ENCODE results near the gene CARD6. TPM values are rescaled to one million over a fixed set of nuclear protein-coding genes. Genes with fewer than 3 reads are reported as not detected.
A peak's percentile ranks its signal among the peaks of the same experiment; 100 is the strongest.

CARD6 gene
- total and polyA plus RNA-seq, 2 of the 8 experiments (the other 6 are each of a cell fraction or from before 2014, with no cell fraction given), result 0.41 to 0.50 TPM

DNA sequence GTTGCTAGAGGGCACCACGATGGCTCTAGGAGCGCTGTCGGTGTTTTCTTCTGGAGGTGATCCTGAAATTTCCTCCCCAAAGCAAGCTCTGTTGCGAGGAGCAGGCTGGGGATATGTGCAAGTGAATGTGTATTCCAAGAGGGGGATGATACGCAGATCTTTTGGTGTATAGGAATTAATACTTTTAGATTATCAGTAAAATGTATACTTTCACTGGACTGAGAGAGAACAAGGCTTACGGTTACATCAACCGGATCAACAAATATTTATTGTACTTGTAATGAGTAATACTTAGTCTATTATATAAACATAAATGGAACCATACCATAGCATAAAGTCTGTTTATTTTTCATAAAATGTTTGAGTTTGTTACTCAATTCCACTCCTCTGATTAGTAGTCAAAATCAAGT, 42.4 kb upstream of the CARD6 start:
- H3K27me3 ChIP-seq (replicated peaks in 1 of 4; ENCODE audit: control insufficient read depth in 3 of 4, extremely low read depth in 1 of 4, insufficient read depth in 3 of 4, low read length in 3 of 4), result no peaks in the 10 kb centered on the region
- no peak overlapping the region; the same call in 1 of the 2 replicates for H4K8ac ChIP-seq (ENCODE audit: extremely low read depth, insufficient read depth, low read length)
- POLR2A ChIA-PET (ENCODE audit: partially characterized antibody), result interaction anchor here (0.6 to 1.5 kb wide), 11 partner anchors 8 to 144 kb away, joined by 3 to 5 read pairs (median 3); no protein-coding TSS in a partner anchor
- CTCF ChIA-PET (ENCODE audit: partially characterized antibody), result interaction anchor here (0.5 to 1.7 kb wide), 4 partner anchors 10 to 22 kb away, joined by 3 to 7 read pairs (median 4); no protein-coding TSS in a partner anchor
- DNase-seq (ENCODE audit: low read depth in 1 of 2, low spot score in 2 of 2) (no peak), FAIRE-seq (no peak)
- no peak overlapping the region for H4K5ac ChIP-seq (ENCODE audit: insufficient read length, low read depth, low read length)
- H3K36me3 ChIP-seq (ENCODE audit: control insufficient read depth in 2 of 4, insufficient read depth in 4 of 4, low read length in 3 of 4), result no peaks in the 10 kb centered on the region; a peak in 1 of 8 replicates
- 16% methylated on average over 7 of the region's 7 CpGs; no CpG with 5 or more reads in 1 of the 2 experiments for WGBS, 2 experiments (ENCODE audit: extremely low coverage in 1 of 2, insufficient coverage in 1 of 2, insufficient read length in 1 of 2, insufficient replicate concordance in 2 of 2, low coverage in 1 of 2, low lambda C conversion rate in 2 of 2, missing lambda C conversion rate in 1 of 2)
- H4K20me1 ChIP-seq (replicated peaks in 1 of 2; ENCODE audit: control insufficient read depth in 1 of 2, insufficient read depth in 2 of 2, low read length in 2 of 2), result peaks cover 0 to 3% of the 10 kb centered on the region in 2 experiments
- H3K56ac ChIP-seq (replicated peaks; ENCODE audit: insufficient read length, low read depth, low read length), result no peak overlapping the region
- no peak overlapping the region; the same call in 1 of the 2 replicates for H2BK5ac ChIP-seq (ENCODE audit: low read depth, low read length)
- no peaks in the 10 kb centered on the region; the same call in 1 of the 2 replicates for H3K23me2 ChIP-seq (ENCODE audit: low read depth, low read length)
- no peak overlapping the region for H2BK15ac ChIP-seq (ENCODE audit: low read length)
- no peak overlapping the region for H3K14ac ChIP-seq (ENCODE audit: insufficient read length)
- H3K79me1 ChIP-seq (ENCODE audit: low read depth, low read length), result no peaks in the 10 kb centered on the region; the same call in 1 of the 2 replicates
- H3K27ac ChIP-seq (ENCODE audit: low read depth, low read length), result peak overlapping the region; percentile 92
- H2BK20ac ChIP-seq (ENCODE audit: low read length), result no peak overlapping the region
- peaks cover 0 to 5% (median 0%) of the 10 kb centered on the region in 4 experiments; a peak in 2 of 7 replicates for H3K4me1 ChIP-seq (replicated peaks in 1 of 4; ENCODE audit: control insufficient read depth in 3 of 4, insufficient read depth in 4 of 4, low read length in 3 of 4)
- no peak overlapping the region for H3K23ac ChIP-seq (ENCODE audit: insufficient read length)
- peak overlapping the region; percentile 76; the same call in 1 of the 2 replicates for H3K18ac ChIP-seq (ENCODE audit: extremely low read depth, low read length)
- peak overlapping the region; percentile 58 to 93 (median 89); a peak in 6 of 7 replicates for H3K9ac ChIP-seq (replicated peaks in 1 of 4; ENCODE audit: extremely low read depth in 1 of 4, low read depth in 3 of 4, low read length in 3 of 4)
- peaks cover 22 to 38% of the 10 kb centered on the region in 2 experiments for H3K79me2 ChIP-seq (ENCODE audit: control insufficient read depth in 1 of 2, insufficient read depth in 2 of 2, low read length in 2 of 2)
- no peaks in the 10 kb centered on the region; a peak in 1 of 4 replicates for H3K9me3 ChIP-seq (ENCODE audit: insufficient read depth in 2 of 2, low read depth in 1 of 2, low read length in 1 of 2)
- no peak overlapping the region for H2BK120ac ChIP-seq (replicated peaks; ENCODE audit: low read depth, low read length)
- peak overlapping the region; percentile 65 to 96 (median 90) for H3K4me3 ChIP-seq (ENCODE audit: extremely low read depth in 1 of 4, insufficient read depth in 2 of 4, low read depth in 3 of 4, low read length in 4 of 4)
- H3K4me2 ChIP-seq (ENCODE audit: insufficient read depth in 1 of 2, low read depth in 2 of 2, low read length in 2 of 2), result peak overlapping the region; percentile 51 to 81
- TF ChIP-seq RAD21 (IDR thresholded peaks at IDR 0.05 in 1 of 2, conservative IDR thresholded peaks at IDR 0.05 in 1 of 2; ENCODE audit: low read depth in 2 of 2, low read length in 2 of 2) (peak in 1 of 2 experiments; percentile 12; a peak in 2 of 4 replicates), CREB1 (IDR thresholded peaks at IDR 0.05) (no peak), CHD1 (IDR thresholded peaks at IDR 0.05; ENCODE audit: low read depth, low read length) (no peak), TAF1 (IDR thresholded peaks at IDR 0.05; ENCODE audit: low read depth, low read length) (no peak)
- no peak overlapping the region; the same call in 1 of the 2 replicates for H2BK12ac ChIP-seq (ENCODE audit: low read depth, low read length)
- H3K4ac ChIP-seq (replicated peaks; ENCODE audit: insufficient read length, low read depth, low read length), result no peak overlapping the region
- H2AK5ac ChIP-seq (ENCODE audit: low read depth, low read length), result no peak overlapping the region
- no peak overlapping the region for H2AFZ ChIP-seq (ENCODE audit: low read length)
- no peak overlapping the region for H4K91ac ChIP-seq (replicated peaks; ENCODE audit: insufficient read length, low read length)

Data from H1 (cell line).